SU-DHL-6 (cell line): ENCODE measurements around the gene FAT1.

Experiments used
- H2AFZ ChIP-seq: fragments of 200-600 bp; sonication (generic); 2 replicates; pipeline ENCODE4 v1.6.1; 2014; ENCODE audit warnings: low read depth, mild to moderate bottlenecking, moderate library complexity, mixed read lengths, antibody characterized with exemption, low read length; ENCODE audit not compliant: severe bottlenecking
- H3F3A ChIP-seq: fragments of 200-600 bp; shearing (Covaris generic); 2 replicates; pipeline ENCODE4 v1.6.0; 2016; ENCODE audit warnings: antibody characterized with exemption, mild to moderate bottlenecking; ENCODE audit not compliant: insufficient read depth
- H3K27ac ChIP-seq: fragments of 200-600 bp; sonication (generic); 2 replicates; pipeline ENCODE4 v1.5.1; 2016; ENCODE audit warnings: low read depth, mild to moderate bottlenecking, low read length, moderate library complexity, mixed read lengths
- H3K27me3 ChIP-seq: fragments of 200-600 bp; sonication (generic), shearing (Covaris generic); 2 replicates; pipeline ENCODE4 v1.6.0; 2014; ENCODE audit warnings: mild to moderate bottlenecking, low read length
- H3K36me3 ChIP-seq: fragments of 200-600 bp; sonication (generic); 2 replicates; pipeline ENCODE4 v1.6.1; 2014; ENCODE audit warnings: mild to moderate bottlenecking, low read length, mixed read lengths
- H3K4me2 ChIP-seq: fragments of 300-600, 200-600 bp; shearing (Covaris generic), sonication (generic); 2 replicates; pipeline ENCODE4 v1.6.0; 2014; ENCODE audit warnings: low read length, low read depth, mild to moderate bottlenecking; ENCODE audit not compliant: poor library complexity, severe bottlenecking
- H3K4me3 ChIP-seq: fragments of 200-600 bp; sonication (generic); 2 replicates; pipeline ENCODE4 v1.5.1; 2014; ENCODE audit warnings: antibody characterized with exemption, low read length, mild to moderate bottlenecking, mixed read lengths; ENCODE audit not compliant: insufficient read depth, poor library complexity, severe bottlenecking
- H3K79me2 ChIP-seq: fragments of 200-600 bp; sonication (generic); 2 replicates; pipeline ENCODE4 v1.6.1; 2014; ENCODE audit warnings: mild to moderate bottlenecking, low read length, moderate library complexity; ENCODE audit not compliant: insufficient read depth
- H3K9ac ChIP-seq: fragments of 200-600 bp; sonication (generic); 2 replicates; pipeline ENCODE4 v1.7.0; 2014; ENCODE audit warnings: mild to moderate bottlenecking, low read length
- H3K9me2 ChIP-seq: fragments of 200-600 bp; sonication (generic); replicated peaks from 2 replicates; pipeline ENCODE4 v1.6.1; 2014; ENCODE audit warnings: low read length; ENCODE audit not compliant: insufficient read depth
- H3K9me3 ChIP-seq: fragments of 200-600 bp; sonication (generic); 2 replicates; pipeline ENCODE4 v1.6.1; 2014; ENCODE audit warnings: low read length, mixed read lengths; ENCODE audit not compliant: insufficient read depth
- H4K20me1 ChIP-seq: fragments of 200-600 bp; sonication (generic); 2 replicates; pipeline ENCODE4 v1.6.1; 2014; ENCODE audit warnings: low read depth, mild to moderate bottlenecking, antibody characterized with exemption, low read length, moderate library complexity, mixed read lengths
- EZH2phosphoT487 ChIP-seq: fragments of 200-600 bp; sonication (generic), shearing (Covaris generic); conservative IDR thresholded peaks from 2 replicates; pipeline ENCODE4 v1.6.1; 2018; ENCODE audit warnings: mild to moderate bottlenecking, antibody characterized with exemption, low read length, moderate library complexity, mixed read lengths
- TF ChIP-seq, protein P1 (sequence below): fragments of 200-600 bp; sonication (generic); IDR thresholded peaks from one replicate; pipeline ENCODE4 v1.5.1; 2017; ENCODE audit warnings: antibody characterized with exemption, mild to moderate bottlenecking, low read length, moderate library complexity; ENCODE audit not compliant: insufficient read depth, poor library complexity, severe bottlenecking

Gene FAT1

GRCh38 chr4:186708554-186708953 lies 15.1 kb downstream of the FAT1 start:
- Histone ChIP-seq H4K20me1 (no peaks in the 10 kb centered on the region), H2AFZ (no peak overlapping the region), H3K27me3 (no peaks in the 10 kb centered on the region), H3K27ac (no peak overlapping the region), H3K79me2 (no peaks in the 10 kb centered on the region), H3F3A (no peaks in the 10 kb centered on the region), H3K36me3 (no peaks in the 10 kb centered on the region), H3K4me2 (no peak overlapping the region), H3K4me3 (no peak overlapping the region), H3K9ac (no peak overlapping the region), H3K9me3 (no peaks in the 10 kb centered on the region), H3K9me2 (no peaks in the 10 kb centered on the region)
- no peak for TF ChIP-seq EZH2phosphoT487
- TF ChIP-seq, protein P1, sequence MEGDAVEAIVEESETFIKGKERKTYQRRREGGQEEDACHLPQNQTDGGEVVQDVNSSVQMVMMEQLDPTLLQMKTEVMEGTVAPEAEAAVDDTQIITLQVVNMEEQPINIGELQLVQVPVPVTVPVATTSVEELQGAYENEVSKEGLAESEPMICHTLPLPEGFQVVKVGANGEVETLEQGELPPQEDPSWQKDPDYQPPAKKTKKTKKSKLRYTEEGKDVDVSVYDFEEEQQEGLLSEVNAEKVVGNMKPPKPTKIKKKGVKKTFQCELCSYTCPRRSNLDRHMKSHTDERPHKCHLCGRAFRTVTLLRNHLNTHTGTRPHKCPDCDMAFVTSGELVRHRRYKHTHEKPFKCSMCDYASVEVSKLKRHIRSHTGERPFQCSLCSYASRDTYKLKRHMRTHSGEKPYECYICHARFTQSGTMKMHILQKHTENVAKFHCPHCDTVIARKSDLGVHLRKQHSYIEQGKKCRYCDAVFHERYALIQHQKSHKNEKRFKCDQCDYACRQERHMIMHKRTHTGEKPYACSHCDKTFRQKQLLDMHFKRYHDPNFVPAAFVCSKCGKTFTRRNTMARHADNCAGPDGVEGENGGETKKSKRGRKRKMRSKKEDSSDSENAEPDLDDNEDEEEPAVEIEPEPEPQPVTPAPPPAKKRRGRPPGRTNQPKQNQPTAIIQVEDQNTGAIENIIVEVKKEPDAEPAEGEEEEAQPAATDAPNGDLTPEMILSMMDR, result no peak

DNA sequence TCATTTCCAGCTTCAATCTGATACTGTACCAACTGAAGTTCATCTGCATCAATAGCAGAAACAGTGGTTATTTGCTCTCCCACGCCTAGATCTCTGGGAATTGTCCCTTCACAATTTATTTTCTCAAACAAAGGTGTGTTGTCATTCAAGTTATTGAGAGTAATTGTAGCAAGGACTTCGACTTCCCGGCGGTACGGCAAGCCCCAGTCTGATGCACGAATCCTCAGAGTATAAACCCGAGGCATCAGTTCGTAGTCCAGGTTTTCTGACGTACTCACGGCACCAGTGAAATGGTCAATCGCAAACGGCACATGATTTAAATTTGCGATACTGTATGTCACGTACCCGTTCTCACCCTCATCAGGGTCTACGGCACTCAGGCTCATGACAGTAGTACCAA lies 15.7 kb downstream of the FAT1 start:
- Histone ChIP-seq H3K27ac (no peak overlapping the region), H3F3A (no peaks in the 10 kb centered on the region), H3K9me2 (no peaks in the 10 kb centered on the region), H3K27me3 (no peaks in the 10 kb centered on the region), H3K36me3 (no peaks in the 10 kb centered on the region), H3K4me3 (no peak overlapping the region), H3K9me3 (no peaks in the 10 kb centered on the region), H2AFZ (no peak overlapping the region), H3K4me2 (no peak overlapping the region), H3K79me2 (no peaks in the 10 kb centered on the region), H4K20me1 (no peaks in the 10 kb centered on the region), H3K9ac (no peak overlapping the region)
- TF ChIP-seq, protein P1, result no peak
- TF ChIP-seq EZH2phosphoT487, result no peak

DNA sequence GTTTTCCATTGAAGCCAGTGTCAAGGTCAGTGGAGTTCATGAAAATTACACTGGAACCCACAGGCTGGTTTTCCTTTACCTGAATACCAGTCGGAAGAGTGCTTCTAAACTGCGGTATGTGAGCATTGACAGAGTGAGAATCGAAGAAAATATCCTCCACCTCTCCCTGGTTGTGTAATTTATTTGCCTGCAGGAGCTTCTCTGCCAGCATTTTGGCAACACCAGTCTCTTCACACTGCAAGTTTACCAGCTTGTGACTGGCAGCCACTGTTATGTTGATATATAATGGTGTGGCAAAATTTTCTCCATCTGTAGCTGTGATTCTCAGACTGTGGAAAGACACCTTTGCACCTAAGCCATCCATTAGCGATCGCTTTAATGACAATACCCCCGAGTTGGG lies 16.1 kb downstream of the FAT1 start:
- Histone ChIP-seq H3K36me3 (no peaks in the 10 kb centered on the region), H2AFZ (no peak overlapping the region), H3K27ac (no peak overlapping the region), H4K20me1 (no peaks in the 10 kb centered on the region), H3K9ac (no peak overlapping the region), H3K79me2 (no peaks in the 10 kb centered on the region), H3K27me3 (no peaks in the 10 kb centered on the region), H3F3A (no peaks in the 10 kb centered on the region), H3K9me2 (no peaks in the 10 kb centered on the region), H3K9me3 (no peaks in the 10 kb centered on the region), H3K4me2 (no peak overlapping the region), H3K4me3 (no peak overlapping the region)
- TF ChIP-seq, protein P1, result no peak
- TF ChIP-seq EZH2phosphoT487, result no peak
